ENCODE measurements around the gene SDF4. TPM values are rescaled to one million over a fixed set of nuclear protein-coding genes. Genes with fewer than 3 reads are reported as not detected.
A peak's percentile ranks its signal among the peaks of the same experiment; 100 is the strongest.

Gene SDF4
- total RNA-seq, 4 donors from 2014 or later: 81.7 to 121 (median 104) TPM

DNA sequence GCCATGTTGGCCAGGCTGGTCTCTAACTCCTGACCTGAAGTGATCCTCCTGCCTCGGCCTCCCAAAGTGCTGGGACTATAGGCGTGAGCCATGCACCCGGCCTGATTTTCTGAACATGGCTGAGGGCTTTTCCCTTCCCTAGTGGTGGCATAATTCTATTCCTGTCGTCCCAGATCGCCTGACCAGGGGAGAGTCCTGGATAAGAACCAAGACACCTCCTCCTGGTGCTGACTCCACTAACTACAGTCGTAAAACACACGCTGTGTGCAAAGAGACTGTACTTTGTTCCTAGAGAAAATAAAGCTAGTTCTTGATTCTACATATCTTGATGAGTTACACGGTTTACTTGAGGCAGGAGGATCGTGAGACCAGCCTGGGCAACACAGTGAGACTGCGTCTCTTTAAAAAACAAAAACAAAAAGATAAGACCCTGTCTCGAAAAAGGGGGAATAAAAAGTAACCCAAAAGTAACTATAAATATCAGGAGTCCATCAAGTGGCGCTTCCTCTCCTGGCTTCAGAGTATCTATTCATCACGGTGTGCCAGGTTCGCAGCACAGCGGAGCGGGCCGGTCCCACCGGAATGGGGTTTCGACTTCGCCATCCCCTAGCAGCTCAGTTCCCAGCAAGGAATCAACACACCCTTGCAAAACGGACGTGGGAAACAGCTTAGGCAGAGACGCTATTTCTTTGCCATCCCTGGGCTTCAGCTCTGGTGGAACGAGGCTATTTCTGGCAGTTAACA, 973 bp downstream of the SDF4 start:
- DNase-seq (ENCODE audit: low spot score in 2 of 2): no peak
- intact Hi-C loops (cut with DNase I; ENCODE audit: low total_unique reads): no loop called here
- no peak for TF ChIP-seq POLR2A (IDR thresholded peaks at IDR 0.05)
- TF ChIP-seq, protein P1, sequence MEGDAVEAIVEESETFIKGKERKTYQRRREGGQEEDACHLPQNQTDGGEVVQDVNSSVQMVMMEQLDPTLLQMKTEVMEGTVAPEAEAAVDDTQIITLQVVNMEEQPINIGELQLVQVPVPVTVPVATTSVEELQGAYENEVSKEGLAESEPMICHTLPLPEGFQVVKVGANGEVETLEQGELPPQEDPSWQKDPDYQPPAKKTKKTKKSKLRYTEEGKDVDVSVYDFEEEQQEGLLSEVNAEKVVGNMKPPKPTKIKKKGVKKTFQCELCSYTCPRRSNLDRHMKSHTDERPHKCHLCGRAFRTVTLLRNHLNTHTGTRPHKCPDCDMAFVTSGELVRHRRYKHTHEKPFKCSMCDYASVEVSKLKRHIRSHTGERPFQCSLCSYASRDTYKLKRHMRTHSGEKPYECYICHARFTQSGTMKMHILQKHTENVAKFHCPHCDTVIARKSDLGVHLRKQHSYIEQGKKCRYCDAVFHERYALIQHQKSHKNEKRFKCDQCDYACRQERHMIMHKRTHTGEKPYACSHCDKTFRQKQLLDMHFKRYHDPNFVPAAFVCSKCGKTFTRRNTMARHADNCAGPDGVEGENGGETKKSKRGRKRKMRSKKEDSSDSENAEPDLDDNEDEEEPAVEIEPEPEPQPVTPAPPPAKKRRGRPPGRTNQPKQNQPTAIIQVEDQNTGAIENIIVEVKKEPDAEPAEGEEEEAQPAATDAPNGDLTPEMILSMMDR (IDR thresholded peaks at IDR 0.05): no peak
- 8 to 10% methylated on average over 23 to 24 of the region's 24 CpGs for WGBS, 2 donors
- H3K4me3 ChIP-seq (ENCODE audit: low read depth, poor library complexity, severe bottlenecking): peak overlapping the region; percentile 95

DNA sequence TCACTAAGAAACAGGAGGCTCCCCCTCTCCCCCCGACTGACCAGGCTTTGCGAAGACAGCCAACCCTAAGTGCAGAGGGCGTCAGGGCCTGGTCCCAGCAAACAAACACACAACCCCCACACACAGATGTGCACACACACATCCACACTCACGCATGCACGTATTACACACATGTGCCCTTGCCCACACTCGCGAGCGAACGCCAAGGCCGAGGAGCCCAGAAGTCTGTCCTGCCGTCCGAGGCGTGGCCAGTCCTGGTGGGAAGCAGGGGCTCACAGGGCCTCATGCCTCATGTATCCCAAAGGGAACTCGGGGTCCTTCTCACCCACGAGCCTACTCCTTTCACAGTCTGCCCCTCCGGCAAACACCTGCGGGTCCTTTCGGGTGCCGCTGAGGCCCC, 2.0 kb downstream of the SDF4 start:
- WGBS, 2 donors: 81 to 92% methylated on average over 16 to 19 of the region's 19 CpGs
- no peak overlapping the region for H3K4me3 ChIP-seq (ENCODE audit: low read depth, poor library complexity, severe bottlenecking)
- no peak for DNase-seq (ENCODE audit: low spot score in 2 of 2)
- intact Hi-C loops (cut with DNase I; ENCODE audit: low total_unique reads): no loop called here
- TF ChIP-seq POLR2A (IDR thresholded peaks at IDR 0.05): no peak
- TF ChIP-seq, protein P1 (IDR thresholded peaks at IDR 0.05): no peak

DNA sequence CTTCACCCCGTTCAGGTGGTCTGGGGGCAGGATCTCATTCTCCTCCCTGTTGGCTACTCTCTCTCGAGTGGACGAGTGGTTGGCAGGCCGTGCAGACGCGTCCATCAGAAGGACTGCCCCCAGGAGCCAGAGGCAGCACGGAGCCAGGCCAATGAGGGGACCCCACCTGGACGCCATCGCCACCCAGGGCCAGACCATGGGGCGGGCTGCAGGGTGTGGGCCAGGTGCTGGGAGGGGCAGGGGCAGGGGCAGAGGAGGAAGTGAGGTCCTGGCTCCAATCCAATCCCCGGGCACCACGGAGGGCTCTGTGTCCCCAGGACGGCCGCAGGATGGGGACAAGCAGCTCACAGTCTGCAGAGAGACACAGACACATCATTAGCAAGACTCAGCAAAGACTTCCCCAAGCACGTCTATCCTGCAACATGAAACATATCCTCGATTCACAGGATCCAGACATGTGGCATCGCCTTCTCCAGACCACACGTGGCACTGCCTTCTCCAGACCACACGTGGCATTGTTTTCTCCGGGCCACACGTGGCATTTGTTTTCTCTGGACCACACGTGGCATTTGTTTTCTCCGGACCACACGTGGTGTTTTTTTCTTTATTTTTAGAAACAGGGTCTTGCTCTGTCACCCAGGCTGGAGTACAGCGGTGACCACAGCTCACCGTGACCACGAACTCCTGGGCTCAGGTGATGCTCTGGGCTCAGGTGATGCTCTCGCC, 3.0 kb downstream of the SDF4 start:
- 88 to 92% methylated on average over 27 to 28 of the region's 28 CpGs for WGBS, 2 donors
- H3K4me3 ChIP-seq (ENCODE audit: low read depth, poor library complexity, severe bottlenecking): no peak overlapping the region
- no peak for DNase-seq (ENCODE audit: low spot score in 2 of 2)
- intact Hi-C loops (cut with DNase I; ENCODE audit: low total_unique reads): no loop called here
- TF ChIP-seq, protein P1 (IDR thresholded peaks at IDR 0.05): no peak
- TF ChIP-seq POLR2A (IDR thresholded peaks at IDR 0.05): no peak

DNA sequence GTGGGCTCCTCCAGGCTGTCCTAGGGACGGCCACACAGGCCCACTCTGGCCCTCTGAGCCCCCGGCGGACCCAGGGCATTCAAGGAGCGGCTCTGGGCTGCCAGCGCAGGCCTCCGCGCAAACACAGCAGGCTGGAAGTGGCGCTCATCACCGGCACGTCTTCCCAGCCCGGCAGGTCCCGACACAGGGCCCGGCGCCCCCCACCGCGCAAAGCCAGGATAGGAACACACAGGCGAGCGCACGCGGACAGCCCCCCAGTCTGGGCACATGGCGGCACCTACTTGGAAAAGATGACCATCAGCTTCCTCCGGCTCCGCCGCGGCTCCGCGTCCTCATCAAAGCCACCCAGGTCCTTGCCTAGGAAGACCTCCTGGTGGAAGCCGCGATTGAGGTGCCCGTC, 3.6 kb downstream of the SDF4 start:
- DNase-seq (ENCODE audit: low spot score in 2 of 2): no peak
- TF ChIP-seq POLR2A (IDR thresholded peaks at IDR 0.05): no peak
- TF ChIP-seq, protein P1 (IDR thresholded peaks at IDR 0.05): no peak
- no peak overlapping the region for H3K4me3 ChIP-seq (ENCODE audit: low read depth, poor library complexity, severe bottlenecking)
- intact Hi-C loops (cut with DNase I; ENCODE audit: low total_unique reads): no loop called here
- WGBS, 2 donors: 91 to 98% methylated on average over 28 to 30 of the region's 30 CpGs

DNA sequence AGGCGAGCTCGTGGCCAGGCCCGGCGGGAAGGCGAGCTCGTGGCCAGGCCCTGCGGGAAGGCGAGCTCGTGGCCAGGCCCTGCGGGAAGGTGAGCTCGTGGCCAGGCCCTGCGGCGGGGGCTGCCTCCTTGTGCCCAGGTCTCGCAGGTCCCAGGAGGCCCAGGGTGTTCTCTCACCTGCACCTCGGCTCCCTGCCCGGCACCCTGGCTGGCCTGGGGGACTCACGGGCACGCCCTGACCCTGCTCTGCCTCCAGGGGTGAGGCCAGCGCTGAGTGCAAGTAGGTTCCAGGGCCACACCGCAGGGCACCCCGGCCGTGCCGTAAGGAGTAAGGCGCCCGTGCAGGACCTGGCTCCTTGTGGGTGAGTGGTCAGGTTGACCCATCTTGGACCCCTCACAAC, 4.4 kb downstream of the SDF4 start:
- TF ChIP-seq POLR2A (IDR thresholded peaks at IDR 0.05): no peak
- TF ChIP-seq, protein P1 (IDR thresholded peaks at IDR 0.05): no peak
- no peak overlapping the region for H3K4me3 ChIP-seq (ENCODE audit: low read depth, poor library complexity, severe bottlenecking)
- WGBS, 2 donors: 98 to 100% methylated on average over 7 to 10 of the region's 25 CpGs
- intact Hi-C loops (cut with DNase I; ENCODE audit: low total_unique reads): no loop called here
- no peak for DNase-seq (ENCODE audit: low spot score in 2 of 2)

Data from lower leg skin (tissue), 4 donors.